Tibial artery (tissue), 4 donors: Measurements from ENCODE around the gene ZAP70.

Experiments used
- DNase-seq, 2 donors: peaks; one replicate each; pipeline ENCODE4 v3.0.0-alpha.2; 2019
- H3K27ac ChIP-seq, 2 donors: fragments of 200-600 bp; sonication (generic) in 1 of 2; 1 replicate in 1 of 2; 2 replicates in 1 of 2; pipeline ENCODE4 v1.5.1; 2018 to 2019; ENCODE audit warnings: mild to moderate bottlenecking in 1 of 2
- H3K27me3 ChIP-seq, 2 donors: fragments of 200-600 bp; sonication (generic) in 1 of 2; one replicate each; pipeline versions ENCODE4 v1.5.1 to v1.6.0; 2016 to 2019
- H3K36me3 ChIP-seq, 3 donors: fragments of 200-600 bp; sonication (generic) in 2 of 3; one replicate each; pipeline ENCODE4 v1.5.1; 2016 to 2019; ENCODE audit warnings: mild to moderate bottlenecking in 2 of 3
- H3K4me1 ChIP-seq, 4 donors: fragments of 200-600 bp; sonication (generic) in 2 of 4; 1 replicate in 3 of 4; 2 replicates in 1 of 4; pipeline ENCODE4 v1.5.1; 2016 to 2019
- H3K4me3 ChIP-seq, 2 donors: fragments of 200-600 bp; sonication (generic) in 1 of 2; 1 replicate in 1 of 2; 2 replicates in 1 of 2; pipeline ENCODE4 v1.5.1; 2018 to 2019; ENCODE audit warnings: mild to moderate bottlenecking in 2 of 2
- H3K9me3 ChIP-seq, 3 donors: fragments of 200-600 bp; sonication (generic) in 1 of 3; one replicate each; pipeline ENCODE4 v1.5.1; 2016 to 2019
- CTCF ChIP-seq, 2 experiments: fragments of 200-600 bp in 1 of 2; fragments of 450-650 bp in 1 of 2; IDR thresholded peaks; one replicate each; pipeline ENCODE4 v1.5.1; 2017 to 2019; ENCODE audit warnings: antibody characterized with exemption in 2 of 2, mild to moderate bottlenecking in 1 of 2, moderate library complexity in 1 of 2
- intact Hi-C: fragments of 100-400 bp; cut with DNase I; formaldehyde crosslinking; loops from one replicate; pipeline ENCODE4 v1.15.0; 2023; ENCODE audit warnings: low total_unique reads

The ZAP70 gene

DNA sequence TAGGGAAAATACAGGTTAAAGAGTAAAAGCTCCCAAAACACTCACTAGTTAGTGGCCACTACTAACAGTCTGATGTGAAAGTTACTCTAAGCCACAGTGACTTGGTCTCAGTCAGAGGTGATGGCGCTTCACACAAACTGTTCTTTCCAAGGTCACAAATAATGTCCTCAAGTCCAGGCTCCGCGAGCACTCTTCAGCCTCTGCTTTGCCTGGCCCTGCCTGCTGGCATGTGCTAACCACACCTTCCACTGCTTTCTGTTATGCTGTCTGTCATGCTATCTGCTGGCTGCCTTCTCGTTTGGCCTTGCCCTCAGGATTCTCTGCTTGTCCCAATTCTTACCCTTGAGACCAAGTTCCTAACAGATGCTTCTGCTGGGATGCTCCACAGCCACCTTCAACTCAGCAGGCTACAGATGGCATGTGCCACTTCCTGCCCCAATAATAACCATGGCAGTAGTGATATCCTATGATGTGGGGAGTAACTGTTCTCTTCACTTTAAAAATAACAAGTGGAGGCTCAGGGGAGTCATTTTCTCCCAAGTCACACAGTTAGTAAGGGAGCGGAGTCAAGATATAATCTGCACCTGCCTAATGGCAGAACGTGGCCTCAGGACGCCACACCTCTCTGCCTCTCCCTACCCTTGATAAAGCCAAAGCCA is 75.7 kb downstream of the ZAP70 start:
- no peak for DNase-seq
- TF ChIP-seq CTCF (IDR thresholded peaks at IDR 0.05): no peak
- no peak overlapping the region for H3K27ac ChIP-seq

More for the DNA sequence above, 75.7 kb downstream of the ZAP70 start:
- Histone ChIP-seq H3K4me3 (no peak overlapping the region), H3K36me3 (peaks cover 28 to 64% (median 52%) of the 10 kb centered on the region in 3 donors), H3K27me3 (no peaks in the 10 kb centered on the region), H3K4me1 (no peaks in the 10 kb centered on the region), H3K9me3 (no peaks in the 10 kb centered on the region)
- intact Hi-C loops: no loop called here
